CD14-positive monocyte (primary cell): ENCODE measurements around the gene PLXNA1. TPM values are rescaled to one million over a fixed set of nuclear protein-coding genes. Genes with fewer than 3 reads are reported as not detected.

Experiments used
- DNase-seq, 3 donors: peaks; one replicate each; pipeline ENCODE4 v3.0.0-alpha.2; 2011 to 2022
- H2AFZ ChIP-seq: 2 replicates; pipeline ENCODE4 v1.6.0; 2012; ENCODE audit warnings: mild to moderate bottlenecking, low read depth, low read length, inconsistent platforms; ENCODE audit not compliant: insufficient read depth, poor library complexity, severe bottlenecking
- H3K27ac ChIP-seq, 2 donors: 1 replicate in 1 of 2; 2 replicates in 1 of 2; pipeline ENCODE4 v1.5.1; 2012 to 2013; ENCODE audit warnings: low read length in 2 of 2, control low read depth in 1 of 2, inconsistent platforms in 1 of 2, low read depth in 1 of 2, mild to moderate bottlenecking in 1 of 2
- H3K27me3 ChIP-seq, 2 donors: one replicate each; pipeline versions ENCODE4 v1.6.0 to v1.6.1; 2011 to 2013; ENCODE audit warnings: low read length in 2 of 2; ENCODE audit not compliant: control insufficient read depth in 2 of 2, insufficient read depth in 2 of 2
- H3K36me3 ChIP-seq, 2 donors: replicated peaks in 1 of 2; 1 replicate in 1 of 2; 2 replicates in 1 of 2; pipeline versions ENCODE4 v1.5.1 to v1.6.1; 2012 to 2013; ENCODE audit warnings: low read length in 2 of 2, control low read depth in 1 of 2, inconsistent platforms in 1 of 2, mild to moderate bottlenecking in 1 of 2; ENCODE audit not compliant: insufficient read depth in 2 of 2, control insufficient read depth in 1 of 2
- H3K4me1 ChIP-seq, 2 donors: 1 replicate in 1 of 2; 2 replicates in 1 of 2; pipeline versions ENCODE4 v1.5.1 to v1.6.1; 2012 to 2013; ENCODE audit warnings: low read length in 2 of 2, control low read depth in 1 of 2, inconsistent platforms in 1 of 2, mild to moderate bottlenecking in 1 of 2, moderate library complexity in 1 of 2; ENCODE audit not compliant: insufficient read depth in 2 of 2, control insufficient read depth in 1 of 2
- H3K4me2 ChIP-seq: replicated peaks from 2 replicates; pipeline ENCODE3; 2012; ENCODE audit warnings: low read length, moderate library complexity, mild to moderate bottlenecking; ENCODE audit not compliant: poor library complexity, severe bottlenecking; ENCODE audit errors: extremely low read depth
- H3K4me3 ChIP-seq, 3 experiments: fragments of 200-600 bp in 1 of 3; sonication (generic) in 1 of 3; replicated peaks in 1 of 3; 1 replicate in 2 of 3; 2 replicates in 1 of 3; pipeline ENCODE4 v1.5.1; 2011 to 2013; ENCODE audit warnings: low read length in 3 of 3, mild to moderate bottlenecking in 3 of 3, control low read depth in 2 of 3, low read depth in 2 of 3, inconsistent platforms in 1 of 3, moderate library complexity in 1 of 3
- H3K79me2 ChIP-seq: 2 replicates; pipeline ENCODE4 v1.6.0; 2012; ENCODE audit warnings: mild to moderate bottlenecking, control low read depth, inconsistent platforms, low read length, moderate library complexity; ENCODE audit not compliant: insufficient read depth
- H3K9ac ChIP-seq: 2 replicates; pipeline ENCODE4 v1.6.0; 2017; ENCODE audit warnings: low read length, mild to moderate bottlenecking; ENCODE audit not compliant: insufficient read depth, poor library complexity, severe bottlenecking
- H3K9me3 ChIP-seq, 2 donors: replicated peaks in 1 of 2; 1 replicate in 1 of 2; 2 replicates in 1 of 2; pipeline versions ENCODE4 v1.5.1 to v1.6.1; 2012 to 2013; ENCODE audit warnings: low read length in 2 of 2, control low read depth in 1 of 2; ENCODE audit not compliant: control insufficient read depth in 1 of 2, insufficient read depth in 1 of 2
- H4K20me1 ChIP-seq: 2 replicates; pipeline ENCODE4 v1.6.0; 2012; ENCODE audit warnings: mild to moderate bottlenecking, low read length, control low read depth, moderate library complexity; ENCODE audit not compliant: insufficient read depth
- H3K27ac Mint-ChIP-seq, 7 donors: one replicate each; pipeline ENCODE4 v1.8.0; 2020; ENCODE audit warnings: mild to moderate bottlenecking in 7 of 7, mixed read lengths in 7 of 7, moderate library complexity in 6 of 7, inconsistent platforms in 2 of 7
- H3K27me3 Mint-ChIP-seq, 3 donors: one replicate each; pipeline ENCODE4 v1.8.0; 2021 to 2022; ENCODE audit warnings: low read depth in 3 of 3, mild to moderate bottlenecking in 3 of 3, mixed read lengths in 3 of 3, moderate library complexity in 3 of 3, inconsistent platforms in 1 of 3
- H3K36me3 Mint-ChIP-seq, 2 donors: one replicate each; pipeline ENCODE4 v1.8.0; 2020; ENCODE audit warnings: mixed read lengths in 2 of 2, inconsistent platforms in 1 of 2, mild to moderate bottlenecking in 1 of 2
- H3K4me1 Mint-ChIP-seq: one replicate; pipeline ENCODE4 v1.8.0; 2020; ENCODE audit warnings: mild to moderate bottlenecking, mixed read lengths
- H3K4me3 Mint-ChIP-seq, 2 donors: one replicate each; pipeline ENCODE4 v1.8.0; 2020; ENCODE audit warnings: mild to moderate bottlenecking in 2 of 2, mixed read lengths in 2 of 2, moderate library complexity in 1 of 2
- H3K9me3 Mint-ChIP-seq, 7 donors: one replicate each; pipeline ENCODE4 v1.8.0; 2020 to 2022; ENCODE audit warnings: mixed read lengths in 7 of 7, mild to moderate bottlenecking in 6 of 7, moderate library complexity in 6 of 7, inconsistent platforms in 2 of 7
- WGBS: methylation state at CpG from one replicate; pipeline ENCODE4 v1.1.5; 2013; ENCODE audit warnings: missing lambda C conversion rate; ENCODE audit not compliant: insufficient coverage; 5-methylcytosine and 5-hydroxymethylcytosine counted together
- intact Hi-C, 2 donors: fragments of 100-400 bp; cut with micrococcal nuclease; formaldehyde crosslinking; loops; one replicate each; pipeline versions ENCODE4 v1.15.0 to v1.15.1; 2023
- polyA plus RNA-seq, 3 donors: library from polyadenylated mRNA; depleted of rRNA in 1 of 3; unstranded in 2 of 3; stranded (reverse) in 1 of 3; fragments of 300-500 nt in 2 of 3; fragments of >200 nt in 1 of 3; fragmentation: Illumina TruSeq in 2 of 3; gene quantifications; 1 replicate in 2 of 3; 2 replicates in 1 of 3; pipeline ENCODE4 v1.2.3, GENCODE V29; 2012 to 2021
- TF ChIP-seq, protein P1 (sequence below): fragments of 200-600 bp; IDR thresholded peaks from one replicate; pipeline ENCODE4 v1.8.0; 2022; ENCODE audit warnings: antibody characterized with exemption, mild to moderate bottlenecking

PLXNA1 gene
- polyA plus RNA-seq, 3 donors, result 2.7 TPM; not detected in 2

DNA sequence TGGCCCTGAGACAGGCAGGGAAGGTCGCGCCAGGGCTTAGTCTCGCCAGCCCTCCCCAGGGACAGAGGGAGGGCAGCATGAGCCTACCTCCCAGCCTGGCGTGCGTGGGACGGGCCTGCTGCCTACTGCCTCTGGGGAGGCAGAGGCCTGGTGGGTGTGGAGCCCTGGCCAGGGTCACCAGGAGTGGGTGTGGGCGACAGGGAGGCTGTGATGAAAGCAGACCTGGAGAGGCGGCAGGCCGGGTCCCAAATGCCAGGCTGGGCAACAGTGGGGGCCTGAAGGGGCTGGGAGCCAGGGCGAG lies 33.1 kb downstream of the PLXNA1 start:
- no peaks in the 10 kb centered on the region for H4K20me1 ChIP-seq
- no peaks in the 10 kb centered on the region for H3K36me3 ChIP-seq
- no peak for DNase-seq
- intact Hi-C loops, result no loop called here
- Mint-ChIP-seq H3K9me3 (no peaks in the 10 kb centered on the region), H3K27ac (no peak overlapping the region), H3K27me3 (peaks cover 0 to 1% (median 1%) of the 10 kb centered on the region in 3 donors), H3K4me1 (no peaks in the 10 kb centered on the region), H3K4me3 (no peak overlapping the region), H3K36me3 (no peaks in the 10 kb centered on the region)
- TF ChIP-seq, protein P1, sequence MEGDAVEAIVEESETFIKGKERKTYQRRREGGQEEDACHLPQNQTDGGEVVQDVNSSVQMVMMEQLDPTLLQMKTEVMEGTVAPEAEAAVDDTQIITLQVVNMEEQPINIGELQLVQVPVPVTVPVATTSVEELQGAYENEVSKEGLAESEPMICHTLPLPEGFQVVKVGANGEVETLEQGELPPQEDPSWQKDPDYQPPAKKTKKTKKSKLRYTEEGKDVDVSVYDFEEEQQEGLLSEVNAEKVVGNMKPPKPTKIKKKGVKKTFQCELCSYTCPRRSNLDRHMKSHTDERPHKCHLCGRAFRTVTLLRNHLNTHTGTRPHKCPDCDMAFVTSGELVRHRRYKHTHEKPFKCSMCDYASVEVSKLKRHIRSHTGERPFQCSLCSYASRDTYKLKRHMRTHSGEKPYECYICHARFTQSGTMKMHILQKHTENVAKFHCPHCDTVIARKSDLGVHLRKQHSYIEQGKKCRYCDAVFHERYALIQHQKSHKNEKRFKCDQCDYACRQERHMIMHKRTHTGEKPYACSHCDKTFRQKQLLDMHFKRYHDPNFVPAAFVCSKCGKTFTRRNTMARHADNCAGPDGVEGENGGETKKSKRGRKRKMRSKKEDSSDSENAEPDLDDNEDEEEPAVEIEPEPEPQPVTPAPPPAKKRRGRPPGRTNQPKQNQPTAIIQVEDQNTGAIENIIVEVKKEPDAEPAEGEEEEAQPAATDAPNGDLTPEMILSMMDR, result no peak
- no peaks in the 10 kb centered on the region for H3K4me1 ChIP-seq
- no peaks in the 10 kb centered on the region for H3K9me3 ChIP-seq
- H2AFZ ChIP-seq, result no peak overlapping the region
- no peaks in the 10 kb centered on the region for H3K79me2 ChIP-seq
- no peak overlapping the region for H3K9ac ChIP-seq
- no peak overlapping the region for H3K4me3 ChIP-seq
- H3K27ac ChIP-seq, result no peak overlapping the region
- H3K4me2 ChIP-seq, result no peak overlapping the region
- WGBS, result 93% methylated on average over 10 of the region's 10 CpGs
- H3K27me3 ChIP-seq, result no peaks in the 10 kb centered on the region

DNA sequence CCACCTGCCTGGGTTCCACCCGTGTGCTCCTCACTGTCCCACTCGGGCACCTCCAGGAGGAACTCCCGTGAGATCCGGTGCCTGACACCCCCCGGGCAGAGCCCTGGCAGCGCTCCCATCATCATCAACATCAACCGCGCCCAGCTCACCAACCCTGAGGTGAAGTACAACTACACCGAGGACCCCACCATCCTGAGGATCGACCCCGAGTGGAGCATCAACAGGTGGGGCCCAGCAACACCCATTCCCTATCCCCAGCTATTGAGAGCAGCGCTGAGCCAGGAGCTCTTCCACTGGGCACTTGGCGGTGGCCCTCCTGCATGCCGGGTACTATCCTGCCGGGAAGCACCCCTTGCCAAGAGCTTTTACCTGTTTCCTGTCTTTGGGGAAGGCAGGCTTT lies 33.5 kb downstream of the PLXNA1 start:
- Histone ChIP-seq H3K4me1 (no peaks in the 10 kb centered on the region), H3K79me2 (no peaks in the 10 kb centered on the region), H3K27me3 (no peaks in the 10 kb centered on the region), H4K20me1 (no peaks in the 10 kb centered on the region), H3K4me2 (no peak overlapping the region), H3K9me3 (no peaks in the 10 kb centered on the region), H3K9ac (no peak overlapping the region), H3K4me3 (no peak overlapping the region), H2AFZ (no peak overlapping the region), H3K27ac (no peak overlapping the region), H3K36me3 (no peaks in the 10 kb centered on the region)
- Mint-ChIP-seq H3K4me1 (no peaks in the 10 kb centered on the region), H3K4me3 (no peak overlapping the region), H3K9me3 (no peaks in the 10 kb centered on the region), H3K27me3 (peaks cover 0 to 1% (median 1%) of the 10 kb centered on the region in 3 donors), H3K36me3 (no peaks in the 10 kb centered on the region), H3K27ac (peak overlapping the region in 1 of 7 donors; percentile 76)
- WGBS, result 100% methylated on average over 12 of the region's 15 CpGs
- DNase-seq, result no peak
- TF ChIP-seq, protein P1, result no peak
- intact Hi-C loops, result no loop called here
